C4-2B (cell line): ENCODE data around the gene THOC1.

Experiments
- CTCF ChIP-seq: fragments of 450-650 bp; conservative IDR thresholded peaks from 2 replicates; pipeline ENCODE4 v1.5.1; 2017; ENCODE audit warnings: mild to moderate bottlenecking
- ZFX ChIP-seq: fragments of 450-650 bp; IDR thresholded peaks from 2 replicates; pipeline ENCODE4 v1.6.1; 2017

- TF ChIP-seq CTCF (no peak), ZFX (no peak)
Observed at GRCh38 chr18:189254-189653, 78.6 kb downstream of the THOC1 start.
